GM19193 (cell line): ENCODE measurements around the gene FBN3.

Experiments
- POLR2A ChIP-seq: IDR thresholded peaks from 4 replicates; pipeline ENCODE4 v1.6.1; 2011; ENCODE audit not compliant: insufficient read depth, insufficient read length; ENCODE audit errors: extremely low read depth

The FBN3 gene

GRCh38 chr19:8038815-8039214, 110.6 kb downstream of the FBN3 start:
- TF ChIP-seq POLR2A = no peak

GRCh38 chr19:8036434-8037099, 112.8 kb downstream of the FBN3 start:
- no peak for TF ChIP-seq POLR2A

GRCh38 chr19:8034178-8034525, 115.2 kb downstream of the FBN3 start:
- no peak for TF ChIP-seq POLR2A

GRCh38 chr19:8030960-8031359, 118.4 kb downstream of the FBN3 start:
- TF ChIP-seq POLR2A = no peak

- no peak for TF ChIP-seq POLR2A
Observed at GRCh38 chr19:8028951-8029491, 120.4 kb downstream of the FBN3 start.

- TF ChIP-seq POLR2A = no peak
Observed at GRCh38 chr19:8025316-8025715, 124.1 kb downstream of the FBN3 start.

- no peak for TF ChIP-seq POLR2A
Observed at GRCh38 chr19:8023371-8023770, 126.0 kb downstream of the FBN3 start.

GRCh38 chr19:8022275-8022674, 127.1 kb downstream of the FBN3 start:
- no peak for TF ChIP-seq POLR2A

- TF ChIP-seq POLR2A = no peak
Observed at GRCh38 chr19:8021374-8021773, 128.0 kb downstream of the FBN3 start.

GRCh38 chr19:8020681-8021080, 128.7 kb downstream of the FBN3 start:
- TF ChIP-seq POLR2A = no peak

- no peak for TF ChIP-seq POLR2A
Observed at GRCh38 chr19:8017808-8018207, 131.6 kb downstream of the FBN3 start.
